GM18519 (cell line): ENCODE results near the gene CACNA1C.

ENCODE experiments used
- ATAC-seq: cut with Tn5 transposase; IDR thresholded peaks from one replicate; pipeline ENCODE4 v1.9.1; 2021; ENCODE audit warnings: mild to moderate bottlenecking, moderate library complexity; ENCODE audit not compliant: unreplicated experiment, low FRiP score

CACNA1C gene

DNA sequence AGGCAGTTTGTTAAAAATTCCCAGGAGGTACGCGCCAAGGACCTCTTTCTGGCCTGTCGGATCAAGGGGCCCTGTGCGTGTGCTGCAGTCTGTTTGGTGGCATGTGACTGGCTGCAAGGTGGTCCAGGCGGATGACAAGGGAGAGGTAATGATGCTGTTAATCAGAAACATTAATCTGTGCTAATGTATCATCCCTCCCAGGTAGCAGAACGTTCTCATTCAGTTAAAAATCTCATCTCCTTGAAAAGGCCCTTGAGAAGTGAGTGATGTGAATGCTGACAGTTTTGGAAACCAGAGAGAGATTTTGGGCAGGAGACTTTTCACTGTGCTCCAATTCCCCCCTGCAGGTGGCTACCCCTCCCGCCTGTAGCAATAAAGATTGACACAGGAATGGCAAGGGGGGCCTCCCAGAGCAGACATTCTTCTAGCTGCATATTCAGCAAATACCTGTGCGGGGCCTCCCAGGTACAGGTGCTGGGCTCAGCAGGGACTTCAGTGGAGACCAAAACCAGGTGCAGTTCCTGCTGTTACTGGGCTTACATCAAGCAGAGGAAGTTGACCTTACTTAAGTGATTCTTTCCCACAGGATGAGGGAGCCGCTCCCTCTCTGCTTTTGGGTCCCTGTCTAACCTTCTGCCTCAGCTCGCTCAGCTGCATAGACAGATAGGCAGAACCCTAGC, 364.8 kb downstream of the CACNA1C start:
- no peak for ATAC-seq

DNA sequence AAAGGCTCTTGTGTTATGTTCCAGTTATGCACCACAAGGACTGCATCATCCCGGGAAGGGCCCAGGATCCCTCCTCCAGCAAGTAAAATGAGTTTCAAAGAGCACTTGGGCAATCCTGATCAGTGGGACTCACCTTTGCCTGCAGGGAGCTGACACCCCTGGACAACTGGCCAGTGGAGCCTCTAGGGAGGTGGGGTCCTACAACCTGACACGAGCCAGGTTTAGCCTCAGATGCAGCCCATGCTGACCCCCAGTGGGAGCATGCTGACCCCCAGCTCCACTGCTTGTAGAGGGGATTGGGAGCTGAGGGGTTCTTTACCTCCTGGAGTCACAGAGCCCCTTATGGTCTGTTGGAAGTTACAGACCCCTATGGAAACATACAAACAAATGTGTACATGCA, 365.8 kb downstream of the CACNA1C start:
- ATAC-seq, result no peak

DNA sequence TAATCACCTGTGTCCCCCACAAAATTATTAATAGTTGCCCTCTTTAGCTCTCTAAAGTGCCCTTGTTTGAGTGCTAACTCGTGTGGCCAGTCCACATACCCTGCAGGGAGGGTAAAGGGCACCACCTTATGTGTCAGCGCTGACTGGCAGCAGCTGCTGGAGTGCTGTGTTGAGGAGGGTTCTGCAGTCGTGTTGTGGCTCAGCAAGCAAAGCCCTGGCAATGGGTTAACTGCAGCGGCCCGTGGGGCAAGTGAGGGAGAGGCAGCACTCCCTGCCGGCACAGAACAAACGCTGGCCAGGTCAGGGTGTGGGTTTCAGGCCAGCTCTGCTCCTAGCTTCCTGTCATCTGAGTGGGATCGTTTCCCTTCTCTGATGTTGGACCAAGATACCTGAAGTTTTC, 369.8 kb downstream of the CACNA1C start:
- ATAC-seq, result no peak

DNA sequence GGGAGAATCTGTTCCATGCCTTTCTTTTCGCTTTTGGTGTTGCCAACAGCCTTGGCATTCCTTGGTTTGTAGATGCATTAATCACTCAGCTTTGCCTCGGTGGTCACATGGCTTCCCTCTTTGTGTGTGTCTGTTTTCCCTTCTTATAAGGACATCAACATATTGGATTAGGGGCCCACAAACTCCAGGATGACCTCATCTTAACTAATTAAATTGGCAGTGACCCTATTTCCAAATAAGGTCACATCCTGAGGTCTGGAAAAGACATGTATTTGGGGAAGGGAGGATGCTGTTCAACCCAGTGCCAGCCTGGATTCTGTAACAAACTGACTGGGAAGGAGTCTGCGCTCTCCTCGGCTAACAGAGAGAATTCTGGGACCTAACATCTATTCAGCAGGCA, 376.2 kb downstream of the CACNA1C start:
- no peak for ATAC-seq

DNA sequence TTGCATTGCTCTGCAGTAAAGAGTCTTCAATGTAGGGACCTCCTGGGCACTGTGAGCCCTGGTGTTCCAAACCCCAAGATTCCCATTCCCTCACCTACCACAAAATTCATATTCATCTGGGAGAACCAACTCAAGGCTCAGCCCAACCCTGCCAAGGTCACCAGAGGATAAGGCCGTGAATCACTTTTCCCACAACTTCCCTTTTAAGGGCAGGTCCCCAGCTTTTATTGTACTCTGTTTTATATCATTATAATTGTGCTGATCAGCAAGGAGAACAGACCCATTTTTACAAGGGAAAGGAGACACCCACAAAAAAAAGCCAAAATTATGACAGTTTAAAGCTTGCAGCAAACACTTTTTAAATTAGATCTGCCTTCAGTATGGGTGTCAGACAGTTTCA, 379.0 kb downstream of the CACNA1C start:
- ATAC-seq, result no peak

DNA sequence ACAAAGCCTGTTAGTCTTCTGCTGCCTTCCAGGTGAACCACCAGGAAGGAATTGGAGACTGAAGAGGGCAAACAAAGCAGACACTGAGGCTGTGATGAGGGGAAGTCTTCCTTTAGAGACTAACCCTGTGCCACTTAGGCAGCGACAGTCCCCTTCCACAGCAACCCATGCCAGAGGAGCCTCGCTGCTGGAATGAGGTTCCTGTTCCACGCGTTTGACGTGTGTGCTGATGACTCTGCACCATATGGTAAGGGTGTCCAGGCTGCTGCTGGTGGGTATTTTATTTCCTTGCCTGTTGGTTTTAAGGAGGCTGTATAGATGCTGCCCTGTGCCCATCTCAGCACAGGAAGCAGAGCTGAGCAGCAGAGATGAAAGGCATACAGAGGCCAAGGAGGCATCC, 380.1 kb downstream of the CACNA1C start:
- ATAC-seq, result no peak

DNA sequence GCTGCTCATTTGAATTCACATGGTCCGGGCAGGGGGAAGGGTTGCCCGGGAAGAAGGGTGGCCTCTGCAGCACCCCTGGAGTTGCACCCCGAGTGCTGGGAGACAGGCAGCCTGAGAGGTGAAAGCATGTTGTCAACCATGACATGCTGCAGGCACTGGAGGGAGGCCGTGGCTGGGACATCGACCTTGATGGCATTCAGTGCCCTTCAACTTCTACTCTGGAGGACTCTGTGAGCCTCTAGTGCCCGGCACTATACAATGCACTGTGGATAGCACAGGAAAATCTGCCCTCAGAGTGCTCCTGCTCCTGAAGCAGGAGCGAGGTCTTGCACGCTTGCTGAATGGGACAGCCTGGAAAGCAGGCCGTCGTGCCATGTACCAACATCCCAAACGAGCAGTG, 382.7 kb downstream of the CACNA1C start:
- no peak for ATAC-seq

DNA sequence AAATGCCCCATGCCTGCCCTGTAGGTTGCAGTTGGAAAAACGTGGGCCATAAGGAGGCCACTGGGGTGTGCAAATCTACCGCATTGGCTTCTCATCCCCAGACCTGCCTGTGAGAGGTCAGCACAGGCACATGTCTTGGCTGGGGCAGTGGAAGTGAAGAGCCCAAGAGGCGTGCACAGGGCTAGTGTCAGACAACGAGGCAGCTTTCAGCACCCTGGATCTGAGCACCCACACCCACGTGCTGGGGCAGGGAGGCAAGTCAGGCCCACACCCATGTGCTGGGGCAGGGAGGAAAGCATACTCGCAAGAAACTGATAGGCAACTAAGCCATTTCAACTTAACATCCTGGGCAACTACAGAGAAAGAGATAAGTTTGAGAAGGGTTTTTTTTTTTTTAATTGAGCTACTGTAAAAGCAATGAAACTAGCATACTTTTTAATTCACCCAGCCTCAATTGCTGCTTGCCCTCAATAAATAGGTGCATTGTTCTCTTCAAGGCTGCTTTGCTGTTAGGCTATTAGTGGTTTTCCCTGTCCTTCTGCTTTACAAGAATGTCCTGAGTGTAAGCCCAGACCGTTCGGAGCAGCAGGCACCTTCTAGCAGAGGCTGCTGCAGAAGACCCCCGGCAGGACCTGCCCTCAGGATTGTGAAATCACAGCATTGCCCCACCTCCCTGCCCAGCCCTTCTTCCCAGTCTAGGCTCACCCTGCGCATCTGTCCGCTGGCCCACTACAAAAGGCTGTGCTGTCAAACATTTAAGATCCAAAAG, 386.7 kb downstream of the CACNA1C start:
- ATAC-seq, result no peak

DNA sequence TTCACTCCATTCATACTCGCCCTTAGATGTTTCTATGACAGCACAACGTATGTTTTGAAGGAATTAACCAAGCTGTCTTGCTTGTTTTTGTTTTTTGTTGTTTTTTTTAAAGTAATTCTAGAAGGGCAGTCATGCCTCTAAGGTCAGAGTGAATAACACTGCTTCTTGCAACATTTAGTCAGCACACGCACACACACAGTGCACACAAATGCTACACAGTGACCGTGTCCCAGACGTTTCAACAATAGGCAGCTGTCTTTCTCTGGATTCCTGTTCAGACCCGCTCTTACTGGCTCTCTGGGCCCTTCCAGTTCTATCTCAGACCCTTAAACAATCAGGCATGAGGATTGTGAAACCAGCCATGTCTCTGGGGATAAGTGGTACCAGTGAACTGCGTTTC, 391.0 kb downstream of the CACNA1C start:
- ATAC-seq, result no peak

DNA sequence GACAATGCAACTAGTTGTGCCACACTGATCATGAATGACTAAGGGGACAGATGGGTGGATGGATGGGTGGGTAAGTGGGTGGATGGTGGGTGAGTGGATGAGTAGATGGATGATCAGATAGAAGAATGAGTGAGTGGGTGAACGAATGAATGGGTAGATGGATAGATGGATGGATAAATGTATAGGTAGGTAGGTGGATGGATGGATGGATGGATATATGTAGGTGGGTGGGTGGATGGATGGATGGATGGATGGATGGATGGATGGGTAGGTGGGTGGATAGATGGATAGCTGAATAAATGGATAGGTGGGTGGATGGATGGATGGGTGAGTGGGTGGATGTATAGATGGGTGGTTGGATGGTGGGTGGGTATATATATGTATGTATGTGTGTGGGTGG, 393.2 kb downstream of the CACNA1C start:
- no peak for ATAC-seq

DNA sequence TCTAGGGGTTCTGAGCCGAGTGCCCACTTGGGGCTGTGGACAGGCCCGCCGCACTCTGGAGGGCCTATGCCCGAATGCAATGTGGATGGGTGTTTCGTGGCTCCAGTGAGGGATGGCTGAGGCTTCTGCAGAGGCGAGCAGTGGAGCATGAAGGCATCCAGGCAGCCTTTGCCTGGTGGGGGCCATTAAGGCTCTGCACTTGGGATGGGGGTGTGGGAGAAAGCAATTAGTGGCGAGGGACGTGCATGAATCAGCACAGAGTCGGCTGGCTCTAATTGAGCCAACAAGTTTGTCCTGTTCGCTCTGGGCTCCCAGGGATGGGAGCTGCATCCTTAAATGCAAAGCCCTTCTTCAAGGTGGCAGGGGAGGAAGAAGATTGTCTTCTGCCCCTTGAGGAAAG, 395.1 kb downstream of the CACNA1C start:
- no peak for ATAC-seq

DNA sequence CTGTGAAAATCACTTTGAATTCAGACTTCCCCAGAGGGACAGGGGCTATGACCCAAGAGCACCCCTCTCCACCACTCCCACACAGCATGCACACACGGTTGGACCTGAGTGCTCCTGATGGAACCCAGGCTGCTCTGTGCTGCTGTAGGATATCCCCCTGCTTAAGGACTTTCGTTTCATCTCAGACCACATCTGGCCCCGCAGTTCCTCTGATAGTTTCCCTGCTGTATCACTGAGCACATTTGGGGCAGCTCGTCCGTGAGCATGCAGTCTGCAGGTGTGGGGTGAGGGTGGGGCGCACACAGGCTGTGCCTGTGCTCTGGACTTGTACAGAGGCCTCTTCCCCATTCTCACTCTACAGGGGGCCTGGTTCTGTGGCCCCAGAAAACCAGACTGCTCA, 396.8 kb downstream of the CACNA1C start:
- no peak for ATAC-seq

DNA sequence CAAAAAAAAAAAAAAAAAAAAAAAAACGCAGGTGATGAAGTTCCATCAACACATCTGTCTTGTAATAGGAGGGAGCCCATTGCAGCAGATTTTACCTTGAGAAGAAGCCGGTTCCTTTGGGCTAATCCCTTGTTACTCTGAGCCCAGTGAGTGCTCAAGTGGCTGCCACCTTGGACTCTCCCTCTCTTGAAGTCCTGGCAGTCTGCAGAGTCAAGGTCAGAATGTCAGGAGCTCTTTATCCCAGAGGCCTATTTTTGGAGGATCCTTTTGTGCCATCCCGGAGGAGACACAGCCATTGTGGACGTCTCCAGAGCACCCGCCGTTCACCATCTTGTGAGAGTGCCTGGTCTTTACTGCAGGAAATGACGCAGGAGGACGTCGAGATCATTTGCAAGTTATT, 397.8 kb downstream of the CACNA1C start:
- ATAC-seq, result no peak

DNA sequence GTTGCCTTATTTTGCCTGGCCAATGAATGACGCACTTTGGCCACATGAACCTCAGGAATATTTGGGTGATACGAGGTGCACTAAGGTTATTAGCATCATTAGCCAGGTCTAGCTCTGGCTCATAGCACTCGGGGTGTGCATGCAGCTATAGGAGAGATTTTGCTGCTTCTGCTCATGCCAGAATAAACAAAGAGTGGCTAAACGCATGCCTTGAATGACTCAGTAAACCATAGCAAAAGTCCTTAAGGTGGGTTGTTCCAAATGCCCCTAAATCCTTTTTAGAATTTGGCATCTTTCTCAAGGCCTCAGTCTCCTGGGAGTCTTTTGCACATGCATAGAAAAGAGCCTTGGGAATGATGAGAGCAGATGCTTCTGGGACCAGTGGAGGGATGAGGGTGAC, 398.2 kb downstream of the CACNA1C start:
- no peak for ATAC-seq

DNA sequence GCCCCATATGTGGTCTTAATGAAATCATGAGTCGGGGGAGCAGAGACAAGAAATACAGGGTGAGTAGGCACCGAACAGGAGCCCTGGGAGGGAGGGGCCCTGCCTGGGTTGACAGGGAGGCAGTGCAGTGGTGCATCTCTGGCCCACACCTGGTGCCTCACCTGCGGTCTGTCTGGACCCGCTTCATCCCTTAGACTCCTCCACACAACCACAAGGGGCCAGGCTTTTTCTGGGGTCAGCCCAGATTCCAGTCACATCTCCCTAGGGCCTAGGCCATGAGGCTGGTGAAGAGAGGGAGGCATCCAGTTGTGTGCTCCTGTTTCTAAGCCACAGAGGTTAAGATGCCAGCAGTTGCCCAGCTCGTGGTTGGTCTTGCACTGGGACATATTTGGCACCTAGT, 398.7 kb downstream of the CACNA1C start:
- no peak for ATAC-seq

DNA sequence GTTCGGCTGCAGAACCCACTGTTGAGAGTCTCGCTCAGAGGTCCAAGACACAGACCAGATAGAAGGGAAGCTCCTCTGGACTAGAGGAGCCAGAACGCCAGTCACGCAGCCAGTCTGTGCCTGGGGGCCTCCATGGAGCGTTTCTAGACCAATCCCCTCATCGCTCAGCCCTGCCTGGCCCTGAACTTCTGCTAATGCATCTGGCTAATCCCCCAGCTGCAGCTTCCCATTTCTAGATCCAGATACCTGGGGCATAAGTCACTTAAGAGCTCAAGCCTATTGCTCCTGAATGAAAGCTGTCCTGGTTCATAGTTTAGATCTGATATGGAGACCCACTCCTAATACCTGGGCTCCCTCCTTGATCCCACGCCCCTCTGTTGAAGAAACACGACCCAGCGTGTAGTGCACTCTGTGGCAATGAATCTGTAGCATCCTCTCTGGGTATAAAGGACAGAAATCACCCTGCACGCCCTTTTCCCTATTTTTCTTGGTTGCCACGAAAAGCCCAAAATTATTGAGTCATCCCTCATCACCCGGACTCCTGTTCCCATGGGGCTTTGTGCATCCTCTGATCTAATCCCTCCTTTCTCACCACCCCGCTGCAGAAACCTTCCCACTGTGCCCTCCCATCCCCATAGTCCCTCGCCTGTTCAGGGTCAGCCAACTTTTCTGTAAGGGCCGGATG, 400.4 kb downstream of the CACNA1C start:
- no peak for ATAC-seq

DNA sequence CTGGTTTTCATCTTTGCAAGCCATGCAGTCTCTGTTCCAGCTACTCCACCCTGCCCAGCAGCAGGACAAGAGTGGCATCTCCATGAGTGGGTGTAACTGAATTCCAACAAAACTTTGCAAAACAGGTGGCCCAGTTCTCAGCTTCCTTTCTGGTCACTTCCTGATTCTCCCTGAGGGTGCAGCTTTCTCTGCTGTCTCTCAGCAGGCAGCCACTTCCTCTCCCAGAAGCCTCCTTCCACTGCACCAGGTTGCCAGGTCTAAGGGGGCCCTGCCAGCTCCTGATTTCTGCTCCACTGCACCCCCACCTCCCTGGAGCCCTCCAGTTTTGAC, 400.9 kb downstream of the CACNA1C start:
- no peak for ATAC-seq

DNA sequence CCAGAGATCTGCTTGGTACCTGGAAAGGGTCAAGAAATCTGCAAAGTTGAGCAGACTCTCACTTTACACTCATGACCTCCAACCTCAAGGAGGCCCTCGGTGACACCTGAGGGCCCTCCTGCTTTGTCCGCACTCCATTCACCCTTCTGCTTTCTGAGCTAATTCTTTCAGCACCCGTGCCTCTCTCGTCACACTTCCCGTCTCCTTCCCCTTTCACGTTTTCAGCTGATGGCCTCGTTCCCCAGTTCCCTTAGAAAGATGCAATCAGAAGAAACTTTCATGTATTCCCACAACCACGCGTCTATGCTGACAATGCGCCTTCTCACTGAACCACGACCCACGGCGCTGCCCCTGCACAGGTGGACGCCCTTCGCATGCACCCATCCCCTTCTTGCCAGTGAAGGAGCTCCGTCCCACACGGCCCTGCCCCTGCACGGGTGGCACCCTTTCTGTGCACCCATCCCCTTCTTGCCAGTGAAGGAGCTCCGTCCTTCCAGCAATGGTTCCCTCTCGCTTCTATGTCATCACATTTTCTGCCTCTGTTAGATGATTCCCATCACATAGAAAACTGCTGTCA, 401.9 kb downstream of the CACNA1C start:
- ATAC-seq, result no peak

DNA sequence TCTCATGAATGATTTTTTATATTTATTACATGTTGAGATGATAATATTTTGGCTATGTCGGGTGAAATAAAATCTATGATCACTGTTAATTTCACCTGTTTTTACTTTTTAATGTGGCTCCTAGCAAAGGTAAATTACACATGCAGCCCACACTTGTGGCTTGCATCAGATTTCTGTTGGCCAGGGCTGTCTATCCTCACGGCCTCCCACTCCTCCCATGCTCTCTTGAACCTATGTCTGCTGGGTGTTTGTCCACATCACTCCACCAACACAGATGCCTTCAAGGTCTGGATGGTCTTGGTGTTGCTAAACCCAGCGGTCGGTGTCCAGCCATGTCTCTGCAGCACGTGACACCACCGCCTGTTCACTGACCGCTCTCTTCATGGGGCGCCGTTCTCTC, 402.6 kb downstream of the CACNA1C start:
- no peak for ATAC-seq

DNA sequence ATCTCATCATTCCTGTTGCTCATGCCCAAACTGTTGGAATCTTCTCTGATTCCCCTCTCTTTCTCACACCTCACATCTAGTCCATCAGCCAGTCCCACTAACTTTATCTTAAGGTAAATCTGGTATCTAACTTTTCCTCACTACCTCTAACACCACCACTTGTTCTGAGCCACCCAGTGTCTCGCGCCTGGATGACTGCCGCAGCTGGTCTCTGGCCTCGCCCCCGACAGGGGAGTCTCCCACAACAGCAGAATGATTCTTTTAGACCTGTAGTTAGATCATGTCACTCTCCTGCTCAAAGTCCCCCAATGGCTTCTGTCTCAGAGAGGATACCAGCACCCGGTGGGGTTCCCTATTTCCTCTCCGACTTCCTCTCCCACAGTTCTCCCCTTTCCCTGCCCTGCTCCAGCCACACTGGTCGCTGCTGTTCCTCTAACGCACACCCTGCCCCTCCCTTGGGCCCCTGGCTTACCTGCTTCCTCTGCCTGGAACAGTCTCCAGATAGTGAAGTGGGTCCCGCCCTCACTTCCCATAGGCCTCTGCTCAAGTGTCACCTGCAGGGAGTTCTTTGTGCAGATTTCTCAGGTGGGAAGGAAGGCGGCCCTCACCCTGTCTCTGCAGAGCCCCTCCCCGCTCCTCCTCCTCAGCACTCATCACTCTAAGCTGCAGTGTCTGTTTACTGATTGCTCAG, 403.5 kb downstream of the CACNA1C start:
- no peak for ATAC-seq

DNA sequence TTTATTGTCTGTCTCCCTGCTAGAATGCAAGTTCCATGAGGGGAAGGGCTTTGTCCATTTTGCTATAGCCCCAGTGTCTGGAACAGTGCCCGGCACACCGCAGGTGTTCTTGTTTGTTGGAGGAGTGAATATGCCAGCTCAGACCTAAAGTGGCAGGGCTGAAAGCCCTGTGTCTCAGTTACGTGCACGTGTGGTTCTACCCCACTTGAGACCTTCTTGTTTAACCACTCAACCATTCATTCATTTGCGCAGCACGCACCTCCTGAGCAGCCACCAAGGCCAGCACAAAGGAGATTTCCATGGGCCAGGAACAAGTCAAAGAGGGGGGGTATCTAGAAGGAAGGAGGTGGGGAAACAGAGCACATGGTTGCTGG, 404.0 kb downstream of the CACNA1C start:
- ATAC-seq, result no peak
